Osteocyte (in vitro differentiated cells): ENCODE results near the gene HUS1. TPM values are rescaled to one million over a fixed set of nuclear protein-coding genes. Genes with fewer than 3 reads are reported as not detected.
"Not testable (repeated sequence)": the region's sequence is repeated elsewhere in the genome, so short reads cannot be mapped to it uniquely, and the experiment has no call there.

ENCODE experiments used
- DNase-seq: peaks from one replicate; pipeline ENCODE4 v3.0.0; 2021; ENCODE audit warnings: mixed read lengths; ENCODE audit not compliant: unreplicated experiment; ENCODE audit errors: extremely low spot score
- H3K27ac Mint-ChIP-seq: one replicate; pipeline ENCODE4 v1.8.0; 2021; ENCODE audit warnings: mild to moderate bottlenecking, mixed read lengths; ENCODE audit not compliant: unreplicated experiment
- H3K27me3 Mint-ChIP-seq: one replicate; pipeline ENCODE4 v1.8.0; 2021; ENCODE audit warnings: mixed read lengths; ENCODE audit not compliant: unreplicated experiment
- H3K36me3 Mint-ChIP-seq: one replicate; pipeline ENCODE4 v1.8.0; 2021; ENCODE audit warnings: mixed read lengths; ENCODE audit not compliant: unreplicated experiment
- H3K4me1 Mint-ChIP-seq: one replicate; pipeline ENCODE4 v1.8.0; 2021; ENCODE audit warnings: mixed read lengths; ENCODE audit not compliant: unreplicated experiment
- H3K4me3 Mint-ChIP-seq: one replicate; pipeline ENCODE4 v1.8.0; 2021; ENCODE audit warnings: mild to moderate bottlenecking, moderate library complexity, mixed read lengths; ENCODE audit not compliant: unreplicated experiment
- H3K9me3 Mint-ChIP-seq: one replicate; pipeline ENCODE4 v1.8.0; 2021; ENCODE audit warnings: mixed read lengths; ENCODE audit not compliant: unreplicated experiment
- total RNA-seq: library from RNA; stranded (reverse); gene quantifications from 2 replicates; pipeline ENCODE4 v1.2.1, GENCODE V29; 2021
- TF ChIP-seq, protein P1 (sequence below): fragments of 200-600 bp; sonication (generic); IDR thresholded peaks from 2 replicates; pipeline ENCODE4 v1.5.0; 2021; ENCODE audit warnings: antibody characterized with exemption, mild to moderate bottlenecking, moderate library complexity

Gene HUS1
- total RNA-seq, 1 donor from 2014 or later, result 28.8 TPM

DNA sequence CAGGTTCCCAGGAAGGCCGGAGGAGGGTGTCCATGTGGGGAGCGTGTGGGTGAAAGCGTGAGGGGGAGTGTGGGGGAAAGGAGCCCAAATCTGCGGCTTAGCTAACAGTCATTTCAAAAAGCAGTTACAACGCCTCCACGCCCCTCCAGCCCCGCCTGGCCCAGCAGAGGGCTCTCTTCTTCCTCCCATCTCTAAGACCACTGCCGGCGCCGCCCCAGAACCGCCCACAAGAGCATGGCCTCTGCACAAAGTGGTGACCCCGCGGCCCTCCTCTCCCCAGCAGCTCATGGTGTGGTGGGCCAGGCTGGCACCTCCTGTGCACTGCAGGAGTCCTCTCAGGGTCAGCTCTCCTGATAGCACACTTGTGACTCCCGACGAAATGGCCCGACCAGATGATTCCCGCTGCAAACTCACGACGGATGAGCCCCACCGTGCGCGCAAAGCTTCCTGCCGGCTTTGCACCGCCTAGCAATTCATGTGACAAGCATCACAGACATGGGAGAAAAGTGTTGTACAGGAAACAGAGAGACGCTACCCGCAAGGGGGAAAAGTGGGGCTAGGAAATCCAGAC is 12.4 kb upstream of the HUS1 start:
- H3K9me3 Mint-ChIP-seq, result no peaks in the 10 kb centered on the region
- TF ChIP-seq, protein P1, sequence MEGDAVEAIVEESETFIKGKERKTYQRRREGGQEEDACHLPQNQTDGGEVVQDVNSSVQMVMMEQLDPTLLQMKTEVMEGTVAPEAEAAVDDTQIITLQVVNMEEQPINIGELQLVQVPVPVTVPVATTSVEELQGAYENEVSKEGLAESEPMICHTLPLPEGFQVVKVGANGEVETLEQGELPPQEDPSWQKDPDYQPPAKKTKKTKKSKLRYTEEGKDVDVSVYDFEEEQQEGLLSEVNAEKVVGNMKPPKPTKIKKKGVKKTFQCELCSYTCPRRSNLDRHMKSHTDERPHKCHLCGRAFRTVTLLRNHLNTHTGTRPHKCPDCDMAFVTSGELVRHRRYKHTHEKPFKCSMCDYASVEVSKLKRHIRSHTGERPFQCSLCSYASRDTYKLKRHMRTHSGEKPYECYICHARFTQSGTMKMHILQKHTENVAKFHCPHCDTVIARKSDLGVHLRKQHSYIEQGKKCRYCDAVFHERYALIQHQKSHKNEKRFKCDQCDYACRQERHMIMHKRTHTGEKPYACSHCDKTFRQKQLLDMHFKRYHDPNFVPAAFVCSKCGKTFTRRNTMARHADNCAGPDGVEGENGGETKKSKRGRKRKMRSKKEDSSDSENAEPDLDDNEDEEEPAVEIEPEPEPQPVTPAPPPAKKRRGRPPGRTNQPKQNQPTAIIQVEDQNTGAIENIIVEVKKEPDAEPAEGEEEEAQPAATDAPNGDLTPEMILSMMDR, result peak; percentile 90
- DNase-seq, result peak; percentile 89
- no peaks in the 10 kb centered on the region for H3K27me3 Mint-ChIP-seq
- H3K4me3 Mint-ChIP-seq, result peak overlapping the region; percentile 83
- no peaks in the 10 kb centered on the region for H3K36me3 Mint-ChIP-seq
- peak overlapping the region; percentile 80 for H3K27ac Mint-ChIP-seq
- H3K4me1 Mint-ChIP-seq, result peaks cover 18% of the 10 kb centered on the region

DNA sequence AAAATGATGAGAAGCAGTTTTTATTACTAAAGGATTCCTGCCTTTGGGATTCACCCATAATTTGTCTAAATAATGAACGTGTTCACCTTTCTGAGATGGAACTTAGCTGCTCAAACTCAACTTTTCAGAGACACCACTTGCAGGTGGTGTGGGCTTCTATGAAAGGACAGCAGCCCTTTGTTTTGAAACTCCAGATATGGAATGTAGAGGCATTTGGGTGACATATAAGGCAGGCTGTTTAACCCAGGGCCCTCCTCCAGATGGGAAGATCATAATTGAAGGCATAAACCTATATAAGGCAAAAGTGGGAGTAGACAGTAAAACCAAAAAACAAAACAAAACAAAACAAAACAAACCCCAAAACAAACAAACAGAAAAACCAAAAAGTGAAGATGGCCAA is 11.9 kb upstream of the HUS1 start:
- Mint-ChIP-seq H3K36me3 (no peaks in the 10 kb centered on the region), H3K27me3 (no peaks in the 10 kb centered on the region), H3K4me3 (peak overlapping the region; percentile 83), H3K9me3 (no peaks in the 10 kb centered on the region), H3K27ac (peak overlapping the region; percentile 80), H3K4me1 (peaks cover 18% of the 10 kb centered on the region)
- TF ChIP-seq, protein P1, result no peak
- DNase-seq, result no peak

DNA sequence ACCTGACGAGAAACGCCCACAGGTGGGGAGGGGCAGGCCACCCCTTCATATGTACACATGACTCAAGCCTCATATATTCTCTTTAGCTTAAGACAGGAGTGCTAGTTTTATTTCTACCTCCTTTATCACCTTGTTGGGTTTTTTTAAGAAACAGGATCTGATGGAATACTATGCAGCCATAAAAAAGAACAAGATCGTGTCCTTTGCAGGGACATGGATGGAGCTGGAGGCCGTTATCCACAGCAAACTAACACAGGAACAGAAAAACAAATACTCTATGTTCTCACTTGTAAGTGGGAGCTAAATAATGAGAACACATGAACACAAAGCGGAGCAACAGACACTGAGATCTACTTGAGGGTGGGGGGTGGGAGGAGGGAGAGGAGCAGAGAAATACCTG is 11.2 kb upstream of the HUS1 start:
- no peak overlapping the region for H3K27ac Mint-ChIP-seq
- no peaks in the 10 kb centered on the region for H3K9me3 Mint-ChIP-seq
- peaks cover 18% of the 10 kb centered on the region for H3K4me1 Mint-ChIP-seq
- TF ChIP-seq, protein P1, result no peak
- no peaks in the 10 kb centered on the region for H3K27me3 Mint-ChIP-seq
- DNase-seq, result no peak
- H3K36me3 Mint-ChIP-seq, result no peaks in the 10 kb centered on the region
- no peak overlapping the region for H3K4me3 Mint-ChIP-seq

DNA sequence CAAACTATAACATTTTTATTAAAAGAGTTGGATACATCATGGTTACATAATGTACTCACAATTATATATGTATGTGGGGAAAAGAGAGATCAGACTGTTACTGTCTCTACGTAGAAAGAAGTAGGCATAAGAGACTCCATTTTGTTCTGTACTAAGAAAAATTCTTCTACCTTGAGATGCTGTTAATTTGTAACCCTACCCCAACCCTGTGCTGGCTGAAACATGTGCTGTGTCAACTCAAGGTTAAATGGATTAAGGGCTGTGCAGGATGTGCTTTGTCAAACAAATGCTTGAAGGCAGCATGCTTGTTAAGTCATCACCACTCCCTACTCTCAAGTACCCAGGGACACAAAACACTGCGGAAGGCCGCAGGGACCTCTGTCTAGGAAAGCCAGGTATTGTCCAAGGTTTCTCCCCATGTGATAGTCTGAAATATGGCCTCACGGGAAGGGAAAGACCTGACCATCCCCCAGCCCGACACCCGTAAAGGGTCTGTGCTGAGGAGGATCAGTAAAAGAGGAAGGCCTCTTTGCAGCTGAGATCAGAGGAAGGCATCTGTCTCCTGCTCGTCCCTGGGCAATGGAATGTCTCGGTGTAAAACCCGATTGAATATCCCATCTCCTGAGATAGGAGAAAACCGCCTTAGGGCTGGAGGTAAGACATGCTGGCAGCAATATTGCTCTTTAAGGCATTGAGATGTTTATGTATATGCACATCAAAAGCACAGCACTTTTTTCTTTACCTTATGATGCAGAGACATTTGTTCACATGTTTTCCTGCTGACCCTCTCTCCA is 10.4 kb upstream of the HUS1 start:
- peaks cover 18% of the 10 kb centered on the region for H3K4me1 Mint-ChIP-seq
- DNase-seq, H3K9me3 Mint-ChIP-seq, H3K36me3 Mint-ChIP-seq, H3K4me3 Mint-ChIP-seq, H3K27me3 Mint-ChIP-seq, H3K27ac Mint-ChIP-seq: not testable (repeated sequence)

DNA sequence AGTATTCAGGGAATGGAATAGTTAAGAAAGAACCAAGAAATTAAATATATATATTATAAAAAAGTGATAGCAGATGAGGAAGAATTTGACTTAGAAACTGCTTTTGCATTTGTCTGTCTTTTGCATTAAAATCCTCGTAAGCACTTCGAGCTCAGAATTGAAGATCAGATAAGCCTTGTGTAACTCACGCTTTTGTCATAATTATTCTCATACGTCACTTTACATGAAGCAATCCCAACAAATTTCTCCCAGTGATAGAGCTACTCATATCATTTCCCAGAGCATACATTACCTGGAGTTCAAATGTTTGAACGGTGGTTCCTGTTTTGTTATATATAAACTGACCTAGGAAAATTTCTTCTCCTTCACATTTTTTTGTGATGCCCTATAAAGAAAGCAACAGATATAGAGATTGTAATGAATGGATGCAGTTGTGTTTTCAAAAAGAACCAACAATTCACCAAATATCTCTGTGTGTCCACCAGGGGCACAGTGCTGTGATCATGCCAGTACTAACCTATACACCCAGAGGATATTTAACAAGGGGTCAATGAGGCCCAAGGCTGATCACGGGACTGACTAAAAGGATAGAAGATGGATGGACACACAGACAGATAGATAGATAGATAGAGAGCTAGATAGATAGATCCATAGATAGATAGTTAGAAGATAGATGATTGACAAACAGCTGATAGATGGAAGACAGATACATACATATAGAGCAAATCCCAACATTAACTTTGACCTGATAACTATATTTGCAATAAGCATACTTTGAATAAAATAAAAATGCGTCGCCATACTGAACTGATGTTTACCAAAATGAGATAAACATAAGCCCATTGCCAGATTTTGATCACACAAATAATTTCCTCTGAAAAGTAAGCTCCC is 9.3 kb upstream of the HUS1 start:
- Mint-ChIP-seq H3K27ac (no peak overlapping the region), H3K36me3 (no peaks in the 10 kb centered on the region), H3K4me1 (peaks cover 18% of the 10 kb centered on the region), H3K4me3 (no peak overlapping the region), H3K9me3 (no peaks in the 10 kb centered on the region), H3K27me3 (no peaks in the 10 kb centered on the region)
- no peak for DNase-seq
- TF ChIP-seq, protein P1, result peak; percentile 51
